GM18951 (cell line): ENCODE results near the gene RPIA.

ENCODE experiments used
- POLR2A ChIP-seq: IDR thresholded peaks from 4 replicates; pipeline ENCODE4 v1.6.1; 2011; ENCODE audit warnings: mild to moderate bottlenecking; ENCODE audit not compliant: insufficient read length, insufficient read depth; ENCODE audit errors: extremely low read depth
- in situ Hi-C: fragments of 300-500 bp; cut with MboI; formaldehyde crosslinking; loops from one replicate; pipeline ENCODE4 v1.12.0; 2022; ENCODE audit warnings: low sequenced_read_pairs, mixed read lengths, inconsistent platforms; ENCODE audit not compliant: unreplicated experiment

Gene RPIA

DNA sequence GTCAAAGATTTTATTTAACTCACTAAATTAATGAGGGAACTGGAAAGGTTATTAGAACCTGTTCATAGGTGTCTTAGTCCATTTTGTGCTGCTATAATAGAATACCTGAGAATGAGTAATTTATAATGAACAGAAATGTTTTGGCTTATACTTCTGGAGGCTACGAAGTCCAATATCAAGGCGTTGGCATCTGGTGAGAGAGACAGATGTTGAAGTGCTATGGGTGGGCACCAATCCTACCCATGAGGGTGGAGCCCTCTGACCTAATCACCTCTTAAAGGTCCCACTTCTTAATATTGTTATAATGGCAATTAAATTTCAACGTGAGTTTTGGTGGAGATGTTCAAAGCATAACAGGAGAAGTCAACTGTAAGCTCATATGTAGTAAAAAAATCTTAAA is 5.1 kb downstream of the RPIA start:
- in situ Hi-C loops, result no loop called here
- no peak for TF ChIP-seq POLR2A

DNA sequence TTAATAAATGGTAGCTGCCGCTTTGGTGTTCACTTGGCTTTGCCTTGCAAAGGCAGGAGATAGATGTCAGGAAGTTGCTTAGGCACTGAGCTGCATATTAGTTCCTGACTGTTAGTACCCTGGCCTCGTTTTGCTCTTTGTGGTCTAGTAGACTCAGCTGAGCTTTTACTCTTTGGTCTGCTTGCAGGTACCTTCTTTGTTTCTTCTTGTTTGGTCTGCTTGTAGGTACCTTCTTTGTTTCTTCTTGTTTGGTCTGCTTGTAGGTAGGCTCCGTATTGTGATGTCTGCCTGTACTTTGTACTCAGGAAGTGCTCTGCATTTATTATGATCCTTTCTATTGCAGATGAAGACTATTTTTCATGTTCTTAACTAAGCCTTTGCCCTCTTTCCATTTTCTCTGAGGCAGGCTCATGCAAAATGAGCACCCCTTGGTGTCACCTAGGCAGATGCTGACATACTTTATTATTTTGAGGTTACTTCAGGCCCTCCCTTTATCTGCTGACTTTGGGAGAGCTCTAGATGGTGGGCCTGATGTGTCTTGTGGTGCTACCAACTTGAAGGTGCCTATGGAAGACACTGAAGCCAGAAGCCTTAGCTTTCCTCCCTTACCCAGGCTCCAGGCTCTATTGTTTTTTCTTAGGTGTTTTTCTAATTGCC is 6.0 kb downstream of the RPIA start:
- in situ Hi-C loops, result no loop called here
- TF ChIP-seq POLR2A, result no peak

DNA sequence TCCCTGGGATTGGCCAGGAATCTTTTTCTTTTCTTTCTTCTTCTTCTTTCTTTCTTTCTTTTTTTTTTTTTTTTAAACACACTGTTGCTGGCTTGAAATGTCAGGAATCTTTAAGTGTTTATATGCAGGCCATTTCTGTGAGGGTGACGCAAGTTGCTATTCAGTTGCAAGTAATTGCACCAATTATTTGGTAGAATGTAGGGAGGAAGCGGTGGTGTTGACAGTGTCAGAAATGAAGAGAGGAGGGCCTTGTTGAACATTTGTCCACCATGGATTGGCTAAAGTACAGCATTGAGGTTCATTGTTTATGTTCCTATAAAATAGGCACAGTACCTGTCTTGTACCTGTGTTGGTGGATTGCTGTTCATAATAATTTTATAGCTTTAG is 6.5 kb downstream of the RPIA start:
- in situ Hi-C loops, result no loop called here

DNA sequence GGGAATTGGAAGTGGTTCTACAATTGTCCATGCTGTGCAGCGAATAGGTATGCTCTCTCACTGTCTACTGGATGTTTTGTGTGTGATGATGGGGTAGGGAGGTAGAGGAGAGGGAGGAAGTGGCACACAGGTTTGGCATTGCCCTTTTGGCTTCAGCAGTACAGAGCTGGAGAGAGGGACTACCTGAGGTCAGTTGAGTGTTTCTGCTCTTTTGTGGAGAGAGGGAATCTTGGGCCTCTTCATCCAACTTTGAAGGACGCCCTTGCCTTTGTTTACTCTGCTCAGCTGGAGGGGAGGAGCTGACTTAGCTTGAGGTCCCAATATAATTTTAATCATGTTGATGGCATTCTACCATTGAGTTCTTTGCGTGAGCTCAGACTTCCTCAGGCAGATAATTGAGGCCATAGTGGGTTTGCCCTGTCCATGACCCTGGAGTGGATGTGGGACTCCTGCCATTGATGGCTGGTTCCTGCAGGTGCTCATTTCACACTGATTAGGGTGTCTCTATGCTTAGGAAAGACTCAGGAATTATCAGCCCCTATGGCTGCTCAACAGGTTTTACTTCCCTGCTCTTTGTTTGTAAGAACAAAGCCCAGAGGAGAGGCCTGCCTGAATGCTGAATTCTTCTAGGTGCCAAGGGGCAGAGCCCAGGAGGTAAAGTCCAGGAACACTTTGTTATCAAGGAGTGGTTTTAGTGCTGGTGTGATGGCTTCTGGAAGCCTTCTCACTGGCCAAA is 7.2 kb downstream of the RPIA start:
- in situ Hi-C loops, result no loop called here
- no peak for TF ChIP-seq POLR2A

More for the DNA sequence above, 6.5 kb downstream of the RPIA start:
- no peak for TF ChIP-seq POLR2A

DNA sequence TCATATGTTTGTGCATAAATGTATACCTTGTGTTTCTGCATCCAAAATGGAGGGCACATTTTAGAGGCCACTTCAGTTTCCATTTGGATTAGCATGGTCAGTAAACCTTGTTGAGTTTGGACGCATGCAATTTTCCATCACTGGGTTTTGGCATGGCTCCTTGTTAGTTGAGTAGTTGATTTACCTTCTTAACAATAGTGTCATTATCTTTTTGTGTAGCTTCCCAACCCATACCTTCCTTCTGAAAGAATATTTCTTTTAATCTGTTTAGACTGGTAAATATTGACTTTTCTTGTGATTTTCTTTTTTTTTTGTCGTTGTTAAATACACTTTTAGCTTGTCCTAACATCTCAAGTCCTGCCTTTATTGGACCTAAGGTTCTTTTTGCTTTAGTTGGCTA is 15.5 kb downstream of the RPIA start:
- no peak for TF ChIP-seq POLR2A
- in situ Hi-C loops, result no loop called here

- TF ChIP-seq POLR2A, result no peak
- in situ Hi-C loops, result no loop called here
Measured at GRCh38 chr2:88709181-88709631, 17.7 kb downstream of the RPIA start.

DNA sequence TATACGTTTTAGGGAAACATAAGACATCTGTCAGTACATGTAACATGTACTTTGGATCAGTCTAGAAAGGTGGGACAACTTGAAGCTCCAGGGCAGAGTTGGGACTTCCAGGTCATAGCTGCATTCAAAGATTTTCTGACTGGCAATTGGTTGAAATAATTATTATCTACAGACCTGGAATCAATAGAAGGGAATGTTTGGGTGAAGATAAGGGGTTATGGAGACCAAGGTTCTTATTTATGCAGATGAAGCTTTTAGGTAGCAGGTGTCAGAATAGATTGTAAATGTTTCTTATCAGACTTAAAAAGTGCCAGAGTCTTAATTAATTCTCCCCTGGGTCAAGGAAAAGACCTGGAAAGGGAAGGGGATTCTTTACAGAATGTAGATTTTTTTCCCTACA is 19.8 kb downstream of the RPIA start:
- TF ChIP-seq POLR2A, result no peak
- in situ Hi-C loops, result no loop called here

DNA sequence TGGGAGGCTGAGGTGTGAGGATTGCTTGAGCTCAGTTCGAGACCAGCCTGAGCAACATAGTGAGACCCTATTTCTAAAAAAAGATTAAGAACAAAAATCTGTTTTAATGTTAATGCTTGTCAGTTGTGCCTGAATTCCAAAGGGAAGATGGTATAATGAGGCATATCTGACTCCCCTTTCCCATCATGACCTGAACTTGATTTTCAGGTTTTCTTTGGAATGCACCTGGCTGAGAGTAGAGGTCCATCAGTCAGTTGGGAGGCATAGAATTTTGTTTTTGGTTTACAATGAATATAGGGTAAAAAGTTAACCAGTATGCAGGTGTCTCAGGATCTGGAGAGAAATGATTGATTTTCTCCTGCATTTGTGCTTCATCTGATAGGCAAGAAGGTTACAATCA is 20.4 kb downstream of the RPIA start:
- TF ChIP-seq POLR2A, result no peak
- in situ Hi-C loops, result no loop called here

DNA sequence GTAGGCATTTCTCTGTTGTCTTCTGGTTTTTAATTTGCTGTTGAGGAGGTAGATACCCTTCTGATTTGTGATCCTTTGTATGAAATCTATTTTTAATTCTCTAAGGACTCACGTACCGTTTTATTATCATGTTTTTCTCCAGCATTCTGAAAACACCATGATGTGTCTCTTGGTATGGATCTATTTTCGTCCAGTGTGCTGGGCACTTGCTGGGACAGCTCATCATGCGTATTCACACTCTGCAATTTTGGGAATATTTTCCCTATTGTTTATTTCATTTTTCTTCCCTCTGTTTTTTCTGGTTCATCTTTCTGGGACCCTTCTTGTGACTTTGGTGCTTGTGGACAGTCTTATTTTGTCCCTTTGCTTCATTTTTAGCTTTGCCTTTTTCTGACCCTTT is 21.9 kb downstream of the RPIA start:
- TF ChIP-seq POLR2A, result no peak
- in situ Hi-C loops, result no loop called here

GRCh38 chr2:88714667-88715066 is 23.2 kb downstream of the RPIA start:
- no peak for TF ChIP-seq POLR2A
- in situ Hi-C loops, result no loop called here

GRCh38 chr2:88720399-88720798 is 28.9 kb downstream of the RPIA start:
- TF ChIP-seq POLR2A, result no peak
- in situ Hi-C loops, result no loop called here

- no peak for TF ChIP-seq POLR2A
- in situ Hi-C loops, result no loop called here
Measured at GRCh38 chr2:88721268-88721667, 29.8 kb downstream of the RPIA start.

DNA sequence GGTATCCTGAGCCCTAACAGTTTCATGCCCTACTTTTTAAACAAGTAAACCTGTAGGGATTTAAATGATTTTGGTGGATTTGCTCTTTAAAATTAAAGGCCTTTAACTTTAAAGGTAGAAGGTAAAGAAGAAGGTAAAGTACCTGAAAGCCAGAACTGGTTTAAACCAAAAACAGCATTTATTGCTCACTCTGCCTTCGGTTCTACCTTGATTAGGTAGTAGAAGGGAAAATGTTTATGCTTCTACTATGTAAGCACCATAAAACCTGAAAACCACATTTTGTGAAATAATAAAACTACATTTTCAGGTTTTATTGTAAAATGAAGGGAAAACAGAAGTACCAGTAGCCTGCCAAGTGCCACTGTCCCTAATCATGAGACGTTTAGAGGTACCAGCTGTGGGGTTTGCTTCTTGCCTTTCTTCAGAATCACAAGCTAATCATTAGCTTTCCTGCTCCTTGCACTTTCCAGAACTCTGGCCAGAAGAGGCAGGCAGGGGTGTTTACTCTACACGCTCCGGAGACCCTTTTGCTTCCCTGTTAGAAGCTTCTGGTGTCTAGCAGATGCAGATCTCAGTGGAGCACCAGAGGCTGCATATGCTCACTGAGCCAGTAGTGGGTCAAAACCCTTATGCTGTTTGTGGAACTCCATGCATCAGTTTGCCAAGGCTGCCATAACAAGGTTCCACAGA is 33.3 kb downstream of the RPIA start:
- no peak for TF ChIP-seq POLR2A
- in situ Hi-C loops, result no loop called here
